DND-41 (cell line): ENCODE measurements around the gene RNF13.

Experiments used
- CTCF ChIP-seq: IDR thresholded peaks from 2 replicates; pipeline ENCODE4 v1.5.1; 2012; ENCODE audit warnings: borderline replicate concordance, low read length, moderate library complexity, mild to moderate bottlenecking; ENCODE audit not compliant: poor library complexity, severe bottlenecking; ENCODE audit errors: extremely low read depth
- EZH2 ChIP-seq: IDR thresholded peaks from 3 replicates; pipeline ENCODE4 v1.6.1; 2012; ENCODE audit warnings: borderline replicate concordance, low read depth, mild to moderate bottlenecking, moderate library complexity, low read length, inconsistent platforms; ENCODE audit not compliant: severe bottlenecking

- TF ChIP-seq EZH2 = no peak
- no peak for TF ChIP-seq CTCF
Measured at GRCh38 chr3:149790698-149791097, 22.3 kb upstream of the RNF13 start.
